ENCODE data around the gene RHEB. TPM values are rescaled to one million over a fixed set of nuclear protein-coding genes. Genes with fewer than 3 reads are reported as not detected.
"Not testable (repeated sequence)": the region's sequence is repeated elsewhere in the genome, so short reads cannot be mapped to it uniquely, and the experiment has no call there.

Gene RHEB
- total RNA-seq, 1 experiment from 2014 or later, result 209 TPM

- no peak for DNase-seq (ENCODE audit: low spot score)
Observed at GRCh38 chr7:151529842-151530241, 10.1 kb upstream of the RHEB start.

GRCh38 chr7:151524845-151525244, 5.2 kb upstream of the RHEB start:
- no peak for DNase-seq (ENCODE audit: low spot score)

DNA sequence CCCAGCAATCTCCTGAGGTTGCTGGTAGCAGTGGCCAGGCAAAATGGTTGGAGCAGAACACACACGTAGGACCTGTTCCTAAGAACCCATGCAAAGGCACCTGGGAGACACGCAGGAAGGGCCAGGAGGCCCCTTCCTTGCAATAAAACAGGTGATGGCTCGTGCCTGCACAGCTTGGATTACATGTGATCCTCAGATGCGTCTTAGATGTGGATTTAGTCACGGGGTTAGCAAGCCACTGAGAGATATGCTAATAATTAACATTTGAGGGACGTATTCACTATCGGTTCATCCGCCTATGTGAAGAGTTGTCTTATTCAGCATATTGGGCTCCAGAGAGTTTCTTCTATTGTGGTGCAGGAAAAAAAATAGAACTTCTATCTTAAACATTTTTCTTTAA, 4.6 kb upstream of the RHEB start:
- DNase-seq (ENCODE audit: low spot score), result no peak

DNA sequence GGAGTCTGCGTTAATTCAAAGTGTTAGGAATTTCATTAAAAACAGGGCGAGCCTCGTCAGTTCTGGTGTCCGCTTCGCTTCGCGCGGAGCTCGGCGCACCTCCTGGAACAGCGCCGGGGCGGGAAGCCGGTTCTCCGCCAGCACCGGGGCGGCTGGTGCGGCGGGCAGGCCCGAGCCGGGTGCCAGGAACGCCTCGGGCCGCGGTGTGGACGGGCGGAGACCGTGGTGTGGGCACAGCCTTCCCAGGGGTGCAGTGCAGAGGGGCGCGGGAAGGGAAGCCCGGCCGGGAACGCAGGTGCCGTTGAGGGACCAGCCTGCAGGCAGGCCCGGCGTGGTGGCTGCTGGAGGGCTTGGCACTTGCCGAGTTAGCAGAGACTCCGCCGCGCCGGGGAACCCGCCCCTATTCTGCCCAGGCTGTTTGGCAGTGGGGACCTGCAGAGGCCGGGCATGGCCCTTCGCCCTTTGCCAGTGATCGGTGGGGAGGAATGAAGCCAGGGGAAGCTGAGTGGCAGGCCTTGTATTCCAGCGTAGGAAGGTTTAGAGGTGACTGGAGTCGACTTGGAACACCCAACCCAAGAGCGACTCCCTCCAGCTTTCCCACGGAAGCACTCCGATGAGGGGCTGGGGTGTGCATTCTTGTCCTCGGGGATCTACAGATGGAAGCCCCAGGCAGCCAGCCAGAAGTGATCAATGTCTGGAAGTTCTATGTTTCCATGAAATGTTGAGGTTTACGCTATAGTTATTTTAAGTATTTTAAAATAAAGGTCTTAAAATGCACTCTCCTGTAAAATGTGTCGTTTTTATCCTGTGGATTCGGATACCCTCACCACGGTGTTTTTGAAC, 945 bp upstream of the RHEB start:
- no peak for DNase-seq (ENCODE audit: low spot score)

- not testable (repeated sequence) for DNase-seq (ENCODE audit: low spot score)
Observed at GRCh38 chr7:151518947-151519764, 539 bp downstream of the RHEB start.

GRCh38 chr7:151518105-151518946, 1.4 kb downstream of the RHEB start:
- DNase-seq (ENCODE audit: low spot score), result peak; percentile 35

DNA sequence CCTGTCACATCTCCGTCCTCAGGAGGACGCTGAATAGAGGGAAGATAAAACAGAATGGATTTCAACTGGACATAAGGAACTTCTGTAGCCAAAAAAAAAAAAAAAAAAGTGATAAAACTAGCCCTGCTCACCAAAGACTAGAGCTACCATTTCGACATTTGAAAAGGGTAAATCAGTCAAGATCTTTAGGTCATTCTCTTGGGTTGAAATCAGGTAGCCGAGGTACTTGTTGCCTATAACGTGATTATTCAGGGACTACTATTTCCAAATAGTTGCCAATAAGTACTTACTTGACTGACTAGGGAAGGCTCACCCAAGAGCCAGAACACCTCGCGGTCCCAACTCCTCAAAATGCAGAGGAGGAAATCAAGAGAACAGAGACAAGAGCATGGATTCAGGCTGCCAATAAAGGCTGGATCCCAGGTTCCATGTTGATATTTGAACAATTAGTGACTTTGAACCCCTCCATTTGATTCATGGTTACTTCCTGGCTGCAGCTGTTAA, 2.0 kb downstream of the RHEB start:
- no peak for DNase-seq (ENCODE audit: low spot score)

GRCh38 chr7:151515276-151515565, 4.5 kb downstream of the RHEB start:
- no peak for DNase-seq (ENCODE audit: low spot score)

DNA sequence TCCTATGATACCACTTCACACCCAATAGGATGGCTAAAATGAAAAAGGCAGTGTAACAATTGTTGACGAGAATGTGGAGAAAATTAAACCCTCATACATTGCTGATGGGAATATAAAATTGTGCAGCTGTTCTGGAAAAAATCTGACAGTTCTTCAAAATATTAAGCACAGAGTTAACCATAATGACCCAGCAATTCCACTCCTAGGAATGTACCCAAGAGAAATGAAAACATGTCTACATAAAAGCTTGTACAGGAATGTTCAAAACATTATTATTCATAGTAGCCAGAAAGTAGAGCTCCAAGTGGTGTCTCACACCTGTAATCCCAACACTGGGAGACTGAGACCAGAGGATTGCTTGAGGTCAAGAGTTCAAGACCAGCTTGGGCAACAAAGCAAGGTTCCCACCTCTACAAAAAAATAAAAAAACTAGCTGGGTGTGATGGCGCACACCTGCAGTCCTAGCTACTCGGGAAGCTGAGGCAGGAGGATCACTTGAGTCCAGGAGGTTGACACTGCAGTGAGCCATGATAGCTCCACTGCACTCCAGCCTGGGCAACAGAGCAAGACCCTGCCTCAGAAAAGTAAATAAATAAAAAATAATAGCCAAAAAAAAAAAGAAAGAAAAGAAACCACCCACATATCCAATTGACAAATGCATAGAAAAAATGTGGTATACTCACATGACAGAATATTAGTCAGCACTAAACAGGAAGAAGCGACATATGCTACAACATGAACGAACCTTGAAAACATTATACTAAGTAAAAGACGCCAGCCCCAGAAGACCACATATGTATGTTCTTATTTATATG, 5.0 kb downstream of the RHEB start:
- DNase-seq (ENCODE audit: low spot score), result no peak

DNA sequence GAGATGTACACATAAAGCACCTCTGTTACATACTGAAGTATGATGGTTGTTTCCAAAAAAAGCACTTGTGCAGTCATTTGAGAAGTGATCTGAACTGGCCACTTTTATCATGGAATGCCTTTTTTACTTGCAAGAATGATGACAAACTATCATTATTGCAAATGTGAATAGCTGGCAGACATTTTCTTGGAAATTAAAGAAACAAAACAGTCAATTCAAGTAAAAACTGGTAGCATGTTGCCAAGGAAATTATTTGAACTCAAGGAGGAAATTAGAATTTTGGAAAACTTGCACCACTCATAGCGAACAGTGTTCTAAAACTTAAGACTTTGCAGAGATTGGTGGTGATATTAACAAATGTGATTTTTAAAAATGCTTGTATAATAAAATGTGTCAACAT, 6.6 kb downstream of the RHEB start:
- DNase-seq (ENCODE audit: low spot score), result no peak

DNA sequence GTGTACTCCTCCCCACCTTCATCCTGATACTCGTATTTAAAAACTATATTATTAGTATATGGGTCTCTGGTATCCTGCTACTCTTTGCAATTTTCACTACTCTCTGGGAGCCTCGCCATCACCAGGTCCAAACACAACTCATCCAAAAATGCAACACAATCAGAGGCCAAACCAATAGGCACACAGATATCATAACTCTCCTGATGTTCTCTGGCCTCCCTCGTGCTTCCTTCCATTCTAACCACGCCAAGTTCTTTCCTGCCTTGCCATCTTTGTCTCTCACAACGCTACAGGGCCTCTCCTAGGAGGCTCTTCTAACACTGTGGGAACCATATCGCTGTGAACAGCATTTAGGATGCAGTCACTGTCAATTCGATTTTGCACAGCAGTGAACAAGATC, 7.3 kb downstream of the RHEB start:
- no peak for DNase-seq (ENCODE audit: low spot score)

- no peak for DNase-seq (ENCODE audit: low spot score)
Observed at GRCh38 chr7:151511946-151512345, 7.7 kb downstream of the RHEB start.

GRCh38 chr7:151511270-151511669, 8.4 kb downstream of the RHEB start:
- DNase-seq (ENCODE audit: low spot score), result no peak

DNA sequence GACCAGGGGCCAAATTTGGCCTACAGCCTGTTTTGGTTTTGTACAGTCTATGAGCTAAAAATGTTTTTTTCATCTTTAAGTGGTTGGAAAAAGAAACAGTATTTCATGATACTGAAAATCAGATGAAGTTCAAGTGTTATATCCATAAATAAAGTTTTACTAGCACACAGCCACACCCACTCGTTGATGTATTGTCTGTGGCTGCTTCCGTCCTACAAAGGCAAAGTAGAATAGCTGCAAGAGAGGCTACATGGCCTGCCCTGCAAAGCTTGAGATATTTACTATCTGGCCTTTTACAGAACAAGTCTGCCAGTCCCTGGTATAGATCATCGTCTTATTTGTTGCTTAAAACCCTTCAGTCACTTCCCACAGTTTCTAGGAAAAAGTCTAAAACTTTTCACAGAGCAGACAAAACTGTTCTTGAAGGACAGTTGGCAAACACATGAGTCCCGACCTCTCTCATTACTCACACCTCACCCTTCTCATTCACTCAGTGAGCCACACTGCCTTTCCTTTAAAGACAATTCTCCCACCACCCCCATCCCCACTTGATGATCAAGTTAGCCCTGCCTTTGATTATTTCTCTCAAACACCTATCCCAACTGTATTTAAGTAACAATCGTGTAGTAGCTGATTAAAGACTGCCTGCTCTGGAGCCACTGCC, 9.9 kb downstream of the RHEB start:
- DNase-seq (ENCODE audit: low spot score), result no peak

- DNase-seq (ENCODE audit: low spot score), result no peak
Observed at GRCh38 chr7:151508991-151509390, 10.7 kb downstream of the RHEB start.

DNA sequence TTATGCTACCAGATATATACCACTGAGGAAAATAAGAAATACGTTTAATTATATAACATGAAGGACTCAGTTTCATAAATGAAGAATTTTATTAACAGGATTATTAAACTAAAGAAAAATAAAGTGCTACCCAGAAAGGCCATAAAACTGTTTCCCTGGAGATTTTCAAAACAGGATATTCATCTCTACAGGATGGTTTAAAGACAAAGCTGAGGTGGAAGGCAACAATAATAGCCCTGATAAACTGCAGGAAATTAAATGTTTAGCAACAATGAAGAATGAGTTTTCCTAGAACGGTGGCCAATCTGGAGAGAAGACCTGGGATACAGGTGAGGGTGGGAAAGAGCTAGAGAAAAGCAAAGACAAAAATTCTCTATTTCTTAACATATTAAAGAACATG, 11.9 kb downstream of the RHEB start:
- no peak for DNase-seq (ENCODE audit: low spot score)

- DNase-seq (ENCODE audit: low spot score), result no peak
Observed at GRCh38 chr7:151506901-151507382, 12.8 kb downstream of the RHEB start.

GRCh38 chr7:151505836-151506468, 13.7 kb downstream of the RHEB start:
- DNase-seq (ENCODE audit: low spot score), result no peak

DNA sequence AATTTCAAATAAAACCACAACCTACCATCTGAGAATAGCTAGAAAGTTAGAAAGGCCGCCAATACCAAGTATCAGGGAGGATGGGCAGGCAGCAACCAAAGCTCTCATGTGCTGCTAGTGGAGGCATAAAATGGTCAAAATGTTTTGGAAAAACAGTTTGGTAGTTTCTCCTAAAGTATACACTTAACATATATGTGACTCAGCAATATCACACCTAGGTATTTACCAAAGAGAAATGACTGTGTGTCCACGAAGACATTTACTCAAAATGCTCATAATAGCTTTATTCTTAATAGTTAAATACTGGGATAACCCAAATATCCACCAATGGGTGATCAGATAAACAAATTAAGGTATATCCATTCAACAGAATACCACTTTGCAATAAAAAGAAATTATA, 14.3 kb downstream of the RHEB start:
- no peak for DNase-seq (ENCODE audit: low spot score)

- DNase-seq (ENCODE audit: low spot score), result no peak
Observed at GRCh38 chr7:151504715-151505326, 14.9 kb downstream of the RHEB start.
